OCI-LY3 (cell line): Measurements from ENCODE around the gene NUP85.

Experiments
- H2AFZ ChIP-seq: fragments of 200-600, 300-600 bp; shearing (Covaris generic); 2 replicates; pipeline ENCODE4 v1.6.0; 2014; ENCODE audit warnings: antibody characterized with exemption, low read depth, low read length
- H3K27ac ChIP-seq: fragments of 200-600, 300-600 bp; sonication (generic); 2 replicates; pipeline ENCODE4 v1.5.1; 2014; ENCODE audit warnings: mild to moderate bottlenecking, low read length, moderate library complexity, mixed read lengths
- H3K27me3 ChIP-seq: fragments of 200-600, 300-600 bp; sonication (generic); 2 replicates; pipeline ENCODE4 v1.6.1; 2014; ENCODE audit warnings: low read depth, low read length, mixed read lengths
- H3K36me3 ChIP-seq: fragments of 200-600, 300-600 bp; sonication (generic); replicated peaks from 2 replicates; pipeline ENCODE3; 2014; ENCODE audit warnings: low read depth, low read length, mixed read lengths
- H3K4me1 ChIP-seq: fragments of 300-600, 200-600 bp; sonication (generic); 2 replicates; pipeline ENCODE4 v1.6.1; 2014; ENCODE audit warnings: low read length, mixed read lengths
- H3K4me2 ChIP-seq: fragments of 200-600, 300-600 bp; sonication (generic); 2 replicates; pipeline ENCODE4 v1.6.1; 2014; ENCODE audit warnings: low read length, mixed read lengths
- H3K4me3 ChIP-seq: fragments of 300-600, 200-600 bp; sonication (generic); 2 replicates; pipeline ENCODE4 v1.5.1; 2014; ENCODE audit warnings: antibody characterized with exemption, mild to moderate bottlenecking, low read length, moderate library complexity
- H3K79me2 ChIP-seq: fragments of 300-600, 200-600 bp; shearing (Covaris generic); 2 replicates; pipeline ENCODE4 v1.6.1; 2014; ENCODE audit warnings: mild to moderate bottlenecking, low read length, mixed read lengths
- H3K9ac ChIP-seq: fragments of 300-600, 200-600 bp; shearing (Covaris generic); 2 replicates; pipeline ENCODE4 v1.6.0; 2014; ENCODE audit warnings: mild to moderate bottlenecking, low read length, moderate library complexity
- H3K9me3 ChIP-seq: fragments of 200-600, 300-600 bp; shearing (Covaris generic); 2 replicates; pipeline ENCODE4 v1.6.1; 2014; ENCODE audit warnings: low read length, mixed read lengths; ENCODE audit not compliant: insufficient read depth
- H4K20me1 ChIP-seq: fragments of 200-600, 300-600 bp; sonication (generic); 2 replicates; pipeline ENCODE4 v1.6.1; 2016; ENCODE audit warnings: low read length, mixed read lengths; ENCODE audit not compliant: insufficient read depth
- EZH2phosphoT487 ChIP-seq: fragments of 200-600 bp; shearing (Covaris generic); IDR thresholded peaks from 2 replicates; pipeline ENCODE4 v1.6.1; 2018; ENCODE audit warnings: antibody characterized with exemption, mixed run types, low read depth
- TF ChIP-seq, protein P1 (sequence below): fragments of 200-600, 300-600 bp; sonication (generic); IDR thresholded peaks from 2 replicates; pipeline ENCODE4 v1.5.1; 2014; ENCODE audit warnings: antibody characterized with exemption, low read length, low read depth

Gene NUP85

DNA sequence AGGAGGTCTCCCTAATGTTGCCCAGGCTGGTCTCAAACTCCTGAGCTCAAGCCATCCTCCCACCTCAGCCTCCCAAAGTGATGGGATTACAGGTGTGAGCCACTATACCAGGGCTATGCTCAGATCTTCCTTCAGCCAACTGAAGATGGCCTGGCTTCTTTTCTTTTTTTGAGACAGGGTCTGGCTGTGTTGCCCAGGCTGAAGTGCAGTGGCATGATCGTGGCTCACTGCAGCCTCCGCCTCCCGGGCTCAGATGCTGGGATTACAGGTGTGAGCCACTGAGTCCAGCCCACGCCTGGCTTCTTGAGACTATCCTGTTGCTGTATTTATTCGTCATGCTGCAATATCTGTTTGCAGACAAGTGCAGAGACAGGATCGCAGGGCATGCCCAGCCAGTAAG is 79.6 kb downstream of the NUP85 start:
- no peak overlapping the region for H2AFZ ChIP-seq
- H3K9me3 ChIP-seq = no peaks in the 10 kb centered on the region
- no peaks in the 10 kb centered on the region; the same call in 1 of the 2 replicates for H4K20me1 ChIP-seq
- H3K79me2 ChIP-seq = peaks cover 55% of the 10 kb centered on the region
- peaks cover 38% of the 10 kb centered on the region for H3K36me3 ChIP-seq
- peaks cover 10% of the 10 kb centered on the region for H3K4me1 ChIP-seq
- TF ChIP-seq EZH2phosphoT487 = no peak
- TF ChIP-seq, protein P1, sequence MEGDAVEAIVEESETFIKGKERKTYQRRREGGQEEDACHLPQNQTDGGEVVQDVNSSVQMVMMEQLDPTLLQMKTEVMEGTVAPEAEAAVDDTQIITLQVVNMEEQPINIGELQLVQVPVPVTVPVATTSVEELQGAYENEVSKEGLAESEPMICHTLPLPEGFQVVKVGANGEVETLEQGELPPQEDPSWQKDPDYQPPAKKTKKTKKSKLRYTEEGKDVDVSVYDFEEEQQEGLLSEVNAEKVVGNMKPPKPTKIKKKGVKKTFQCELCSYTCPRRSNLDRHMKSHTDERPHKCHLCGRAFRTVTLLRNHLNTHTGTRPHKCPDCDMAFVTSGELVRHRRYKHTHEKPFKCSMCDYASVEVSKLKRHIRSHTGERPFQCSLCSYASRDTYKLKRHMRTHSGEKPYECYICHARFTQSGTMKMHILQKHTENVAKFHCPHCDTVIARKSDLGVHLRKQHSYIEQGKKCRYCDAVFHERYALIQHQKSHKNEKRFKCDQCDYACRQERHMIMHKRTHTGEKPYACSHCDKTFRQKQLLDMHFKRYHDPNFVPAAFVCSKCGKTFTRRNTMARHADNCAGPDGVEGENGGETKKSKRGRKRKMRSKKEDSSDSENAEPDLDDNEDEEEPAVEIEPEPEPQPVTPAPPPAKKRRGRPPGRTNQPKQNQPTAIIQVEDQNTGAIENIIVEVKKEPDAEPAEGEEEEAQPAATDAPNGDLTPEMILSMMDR = no peak
- H3K4me3 ChIP-seq = no peak overlapping the region
- no peak overlapping the region for H3K9ac ChIP-seq
- no peaks in the 10 kb centered on the region for H3K27me3 ChIP-seq
- H3K4me2 ChIP-seq = no peak overlapping the region
- H3K27ac ChIP-seq = no peak overlapping the region
